ENCODE measurements around the gene DALRD3.
"Not testable (repeated sequence)": the region's sequence is repeated elsewhere in the genome, so short reads cannot be mapped to it uniquely, and the experiment has no call there.

Gene DALRD3

DNA sequence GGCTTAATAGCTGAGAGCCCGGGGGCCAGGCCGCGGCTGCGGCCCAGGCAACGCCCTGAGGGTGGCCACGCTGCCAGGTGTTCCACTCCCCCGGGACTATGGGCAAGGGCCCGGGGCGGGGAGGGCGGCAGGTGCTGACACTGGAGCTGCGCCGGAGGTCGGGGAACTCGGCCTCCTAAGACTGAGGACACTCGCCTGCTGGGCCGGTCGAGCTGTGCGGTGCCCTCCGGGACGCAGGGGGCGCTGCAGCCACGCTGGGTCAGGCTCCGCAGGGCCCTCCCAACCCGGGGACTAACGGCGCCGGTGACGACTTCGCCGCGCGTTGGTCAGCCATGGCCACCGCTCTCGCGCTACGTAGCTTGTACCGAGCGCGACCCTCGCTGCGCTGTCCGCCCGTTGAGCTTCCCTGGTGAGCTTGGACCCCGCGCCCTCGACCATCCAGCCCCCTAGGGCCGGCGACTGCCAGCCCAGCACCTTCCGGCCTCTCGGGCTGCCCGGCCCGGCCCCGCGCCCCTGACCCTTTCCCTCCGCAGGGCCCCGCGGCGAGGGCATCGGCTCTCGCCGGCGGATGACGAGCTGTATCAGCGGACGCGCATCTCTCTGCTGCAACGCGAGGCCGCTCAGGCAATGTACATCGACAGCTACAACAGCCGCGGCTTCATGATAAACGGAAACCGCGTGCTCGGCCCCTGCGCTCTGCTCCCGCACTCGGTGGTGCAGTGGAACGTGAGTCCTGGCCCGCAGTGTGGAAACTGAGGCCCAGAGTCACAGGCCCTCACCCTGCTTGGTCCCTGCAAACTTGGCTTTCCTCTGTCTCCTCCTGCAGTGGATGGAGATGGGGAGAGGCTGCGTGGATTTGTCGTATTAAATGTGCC is 3.7 kb upstream of the DALRD3 start, which contains the start of gene NDUFAF3:
NDUFAF3 (plus strand) TSS at position 309 of the 875 bp plus-strand sequence; CDS start at position 333, 24 bp downstream.
- peak; percentile 83 to 90 for DNase-seq (ENCODE audit: low read depth in 1 of 2, low spot score in 1 of 2)

DNA sequence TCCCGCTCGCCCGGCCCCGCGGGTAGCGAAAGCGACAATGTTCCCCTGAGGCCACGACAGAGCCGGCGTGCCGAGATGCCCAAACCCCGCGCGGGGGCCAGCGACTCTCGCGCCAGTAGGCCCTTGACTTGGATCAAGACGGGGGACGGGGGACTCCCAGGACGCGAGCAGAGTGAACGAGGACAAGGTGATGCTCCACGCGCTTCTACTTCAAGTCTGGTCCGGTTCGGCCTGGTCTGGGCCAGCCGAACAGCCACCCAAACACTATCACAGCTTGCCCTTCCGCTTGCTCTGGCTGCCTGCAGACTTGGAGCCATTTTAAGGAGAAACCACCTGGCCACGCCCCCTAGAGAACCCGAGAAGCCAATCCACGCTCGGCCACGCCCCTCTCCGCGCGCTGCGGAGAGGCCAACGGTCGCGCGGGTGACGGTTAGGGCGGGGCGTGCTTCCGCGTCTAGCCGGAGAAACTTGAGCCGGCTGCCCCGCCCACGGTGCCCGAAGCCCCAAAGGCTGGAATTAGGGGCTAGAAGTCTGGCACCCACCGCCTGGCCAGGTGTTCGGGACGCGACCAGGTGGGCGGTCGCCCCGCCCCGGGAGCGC is 2.9 kb upstream of the DALRD3 start:
- peak; percentile 97 for DNase-seq (ENCODE audit: low read depth in 1 of 2, low spot score in 1 of 2)

DNA sequence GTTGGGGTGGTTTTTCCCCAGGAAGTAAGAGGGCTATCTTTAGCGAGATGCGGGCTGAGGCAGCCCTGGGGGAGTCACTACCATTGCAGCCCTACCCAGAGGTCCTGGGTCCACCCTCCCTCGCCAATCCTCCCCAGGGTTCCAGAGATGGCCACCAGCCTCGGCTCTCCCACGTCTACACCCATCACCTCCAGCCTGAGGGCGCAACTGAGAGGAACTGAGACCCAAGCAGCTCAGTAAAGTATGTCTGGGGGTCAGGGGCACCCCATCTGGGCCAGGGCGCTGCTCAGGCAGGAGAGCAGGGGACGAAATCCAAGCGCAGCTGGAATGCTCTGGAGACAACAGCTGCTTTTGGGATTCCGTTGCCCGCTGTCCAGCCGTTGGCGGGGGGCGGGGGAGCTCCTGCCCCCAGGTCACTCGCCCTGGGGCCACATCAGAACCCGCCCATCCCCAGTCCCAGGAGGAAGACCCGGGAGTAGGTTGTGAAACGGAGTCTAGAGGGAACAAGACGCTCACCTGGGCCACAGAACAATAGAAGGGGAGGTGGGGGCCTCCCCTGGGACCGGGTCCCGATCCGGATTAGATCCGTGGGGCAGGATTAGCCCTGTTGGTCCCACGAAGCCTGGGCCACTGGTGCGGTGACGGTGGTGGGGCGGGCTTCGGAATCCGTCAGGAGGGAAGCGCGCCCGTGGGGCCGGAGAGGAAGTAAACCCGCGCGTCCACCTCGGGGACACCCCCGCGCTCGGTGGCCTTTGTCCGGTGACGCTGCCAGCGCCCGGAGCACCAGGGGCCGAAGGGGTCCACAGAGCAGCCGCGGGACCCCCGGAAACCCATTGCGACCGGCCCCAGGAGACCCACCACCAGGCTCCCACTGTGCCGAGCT is 2.2 kb upstream of the DALRD3 start:
- DNase-seq (ENCODE audit: low read depth in 1 of 2, low spot score in 1 of 2), result no peak

DNA sequence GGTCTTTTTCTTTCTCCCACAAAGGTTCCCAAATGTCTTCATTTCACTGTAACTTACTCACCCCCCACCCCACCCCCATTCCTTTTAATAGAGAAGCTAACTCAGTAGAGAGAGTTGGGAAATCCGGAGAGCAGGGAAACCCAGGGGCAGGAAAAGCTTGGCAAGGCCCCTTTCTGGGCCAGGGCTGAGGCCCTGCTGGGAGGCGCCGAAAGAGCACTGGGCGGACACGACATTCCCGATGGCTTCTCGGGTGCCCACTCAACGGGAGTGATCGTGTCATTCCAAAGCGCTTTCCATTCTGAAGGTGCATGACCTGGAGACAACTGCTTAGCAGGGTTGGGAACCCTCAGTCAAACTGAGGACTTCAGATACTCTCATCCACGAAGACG is 1.6 kb upstream of the DALRD3 start:
- DNase-seq (ENCODE audit: low read depth in 1 of 2, low spot score in 1 of 2), result no peak

DNA sequence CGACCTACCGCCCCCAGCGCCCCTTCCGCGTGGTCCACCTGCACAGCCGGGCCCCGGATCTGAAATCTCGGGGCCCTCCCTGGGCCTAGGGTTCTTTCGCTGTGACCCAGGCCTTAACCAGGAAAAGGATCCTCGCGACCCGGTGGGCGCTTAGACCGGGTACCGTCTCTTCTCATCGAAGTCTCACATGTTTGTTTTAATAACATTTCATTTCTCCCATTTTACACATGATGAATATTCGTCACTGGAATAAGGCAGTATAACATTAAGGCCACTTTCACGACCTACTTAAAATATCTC is 277 bp upstream of the DALRD3 start:
- no peak for DNase-seq (ENCODE audit: low read depth in 1 of 2, low spot score in 1 of 2)

DNA sequence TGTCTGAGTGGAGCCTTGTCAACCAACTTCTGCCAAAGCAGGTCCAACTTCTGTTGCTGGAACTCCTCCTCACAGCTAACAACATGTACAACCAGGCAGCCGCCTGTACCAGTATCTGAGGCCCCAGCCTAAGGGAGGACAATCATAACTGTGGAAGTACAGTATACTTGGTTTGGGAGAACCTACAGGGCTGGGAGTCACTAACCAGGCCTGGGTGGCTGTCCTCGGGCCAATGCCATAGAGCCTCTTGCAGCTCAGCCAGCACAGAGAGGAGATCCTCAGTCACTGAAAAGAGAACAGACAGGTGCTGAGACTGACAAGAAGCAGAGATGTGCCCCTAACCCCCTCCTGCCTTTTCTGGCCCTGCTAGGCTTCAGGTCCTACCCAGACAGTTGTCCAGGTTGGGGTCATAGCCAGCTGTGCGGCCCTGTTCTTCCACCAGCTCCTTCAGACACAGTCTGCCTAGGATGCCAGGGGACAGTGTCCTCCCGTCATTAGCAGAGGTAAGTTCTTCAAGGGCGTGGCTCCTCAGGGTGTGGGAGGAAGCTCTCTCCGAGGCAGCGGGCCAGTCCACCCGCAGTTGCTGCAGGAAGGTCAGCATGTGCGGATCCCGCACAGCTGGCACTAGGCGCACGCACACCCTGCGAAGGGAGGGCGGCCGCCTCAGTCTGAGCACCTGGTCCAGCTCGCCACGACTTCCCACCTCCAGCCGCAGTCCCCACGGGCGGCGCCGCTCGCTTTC is 980 bp downstream of the DALRD3 start:
- no peak for DNase-seq (ENCODE audit: low read depth in 1 of 2, low spot score in 1 of 2)

DNA sequence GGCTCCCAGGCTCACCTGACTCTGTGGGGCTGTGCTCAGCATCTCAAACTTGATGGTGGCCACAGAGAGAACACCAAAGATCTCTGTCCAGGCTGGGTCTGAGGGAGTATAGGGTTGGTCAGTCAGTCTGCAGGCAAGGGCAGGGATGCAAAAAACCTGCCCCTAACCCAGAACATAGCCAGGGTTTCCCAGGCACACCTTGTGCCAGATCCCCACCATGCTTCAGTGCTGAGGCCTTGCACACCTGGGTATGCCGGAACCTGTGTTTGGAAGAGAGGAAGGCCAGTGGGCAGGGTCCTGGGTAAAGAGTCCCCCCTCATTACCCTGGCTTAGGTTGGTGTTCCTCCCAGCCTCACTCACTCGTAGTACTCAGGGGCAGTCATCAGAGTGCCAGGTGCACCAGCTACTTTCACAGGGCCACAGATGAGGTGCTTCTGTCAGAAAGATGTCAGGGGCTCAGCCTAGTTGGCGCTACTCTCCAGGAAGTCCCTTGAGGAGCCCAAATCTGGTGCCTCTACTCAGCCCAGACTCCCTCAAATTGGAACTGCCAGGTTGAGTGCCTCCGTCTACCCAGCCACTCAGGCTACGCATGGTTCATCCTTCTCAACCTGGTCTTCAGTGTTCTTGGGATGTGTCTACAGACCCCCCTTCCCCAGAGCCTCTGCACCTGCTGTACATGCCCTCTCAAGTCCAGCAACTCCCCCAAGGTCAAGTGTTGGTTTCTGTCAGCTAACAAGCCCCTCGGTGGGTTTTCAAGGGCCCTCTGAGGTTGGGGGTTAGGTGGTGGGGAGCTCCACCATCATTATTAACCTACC is 1.8 kb downstream of the DALRD3 start:
- DNase-seq (ENCODE audit: low read depth in 1 of 2, low spot score in 1 of 2), result no peak

DNA sequence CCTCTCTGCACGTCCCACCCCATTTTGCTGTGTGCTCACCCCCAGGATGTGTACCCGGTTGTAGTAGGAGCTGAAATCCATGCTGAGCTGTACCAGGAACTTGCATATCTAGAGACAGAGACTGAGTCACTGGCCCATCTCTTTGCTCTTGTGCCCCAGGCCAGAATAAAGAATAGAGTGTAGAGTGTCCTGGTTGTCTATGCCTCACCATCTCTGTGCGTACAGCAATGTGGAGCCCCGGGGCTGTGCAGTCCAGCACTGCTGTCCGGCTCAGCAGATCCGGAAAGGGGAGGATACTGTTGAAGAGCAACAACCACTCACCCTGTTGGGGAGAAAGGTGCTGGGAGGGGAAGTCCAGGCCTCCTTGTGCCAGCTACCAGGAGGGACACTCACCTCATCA is 2.6 kb downstream of the DALRD3 start:
- DNase-seq (ENCODE audit: low read depth in 1 of 2, low spot score in 1 of 2), result no peak

DNA sequence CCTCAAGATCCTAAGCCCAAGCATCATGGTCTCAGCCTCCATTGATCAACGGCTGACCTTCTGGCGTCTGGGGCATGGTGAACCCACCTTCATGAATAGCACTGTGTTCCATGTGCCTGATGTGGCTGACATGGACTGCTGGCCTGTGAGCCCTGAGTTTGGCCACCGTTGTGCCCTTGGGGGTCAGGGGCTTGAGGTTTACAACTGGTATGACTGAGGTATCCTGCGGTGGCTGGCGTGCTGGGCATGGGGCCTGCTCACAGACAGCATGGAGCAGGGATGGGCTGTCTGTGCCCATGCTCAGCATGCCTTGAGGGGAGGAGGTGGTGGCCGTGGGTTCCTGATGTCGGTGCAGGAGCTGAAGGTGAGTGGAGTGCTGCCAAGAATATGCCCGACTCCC is 3.3 kb downstream of the DALRD3 start:
- no peak for DNase-seq (ENCODE audit: low read depth in 1 of 2, low spot score in 1 of 2)

DNA sequence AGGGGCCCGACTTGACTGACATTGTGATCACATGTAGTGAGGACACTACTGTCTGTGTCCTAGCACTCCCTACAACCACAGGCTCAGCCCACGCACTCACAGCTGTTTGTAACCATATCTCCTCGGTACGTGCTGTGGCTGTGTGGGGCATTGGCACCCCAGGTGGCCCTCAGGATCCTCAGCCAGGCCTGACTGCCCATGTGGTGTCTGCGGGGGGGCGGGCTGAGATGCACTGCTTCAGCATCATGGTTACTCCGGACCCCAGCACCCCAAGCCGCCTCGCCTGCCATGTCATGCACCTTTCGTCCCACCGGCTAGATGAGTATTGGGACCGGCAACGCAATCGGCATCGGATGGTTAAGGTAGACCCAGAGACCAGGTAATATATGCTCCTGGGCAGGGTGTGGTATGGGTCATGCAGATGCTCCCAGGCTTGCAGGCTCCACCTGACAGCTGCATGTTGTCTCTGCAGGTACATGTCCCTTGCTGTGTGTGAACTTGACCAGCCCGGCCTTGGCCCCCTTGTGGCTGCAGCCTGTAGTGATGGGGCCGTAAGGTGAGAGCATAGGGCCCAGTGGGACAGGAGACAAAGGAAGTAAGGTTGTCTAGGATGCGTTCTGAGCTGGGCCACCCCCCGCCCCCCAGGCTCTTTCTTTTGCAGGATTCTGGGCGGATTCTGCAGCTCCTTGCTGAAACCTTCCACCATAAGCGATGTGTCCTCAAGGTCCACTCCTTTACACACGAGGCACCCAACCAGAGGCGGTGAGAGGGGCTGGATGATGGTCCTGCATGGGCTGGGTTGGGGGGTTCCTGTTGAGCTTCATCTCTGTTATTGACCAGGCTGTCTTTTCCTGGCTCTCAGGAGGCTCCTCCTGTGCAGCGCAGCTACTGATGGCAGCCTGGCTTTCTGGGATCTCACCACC is 4.4 kb downstream of the DALRD3 start:
- no peak for DNase-seq (ENCODE audit: low read depth in 1 of 2, low spot score in 1 of 2)

DNA sequence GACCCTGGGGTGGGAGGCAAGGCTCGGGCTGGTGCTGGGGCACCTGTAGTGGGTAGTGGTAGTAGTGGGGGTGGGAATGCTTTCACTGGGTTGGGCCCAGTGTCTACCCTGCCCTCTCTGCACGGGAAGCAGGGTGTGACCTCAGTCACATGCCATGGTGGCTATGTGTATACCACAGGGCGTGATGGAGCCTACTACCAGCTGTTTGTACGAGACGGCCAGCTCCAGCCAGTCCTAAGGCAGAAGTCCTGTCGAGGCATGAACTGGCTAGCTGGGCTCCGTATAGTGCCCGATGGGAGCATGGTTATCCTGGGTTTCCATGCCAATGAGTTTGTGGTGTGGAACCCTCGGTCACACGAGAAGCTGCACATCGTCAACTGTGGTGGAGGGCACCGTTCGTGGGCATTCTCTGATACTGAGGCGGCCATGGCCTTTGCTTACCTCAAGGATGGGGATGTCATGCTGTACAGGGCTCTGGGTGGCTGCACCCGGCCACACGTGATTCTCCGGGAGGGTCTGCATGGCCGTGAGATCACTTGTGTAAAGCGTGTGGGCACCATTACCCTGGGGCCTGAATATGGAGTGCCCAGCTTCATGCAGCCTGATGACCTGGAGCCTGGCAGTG is 5.2 kb downstream of the DALRD3 start:
- DNase-seq (ENCODE audit: low read depth in 1 of 2, low spot score in 1 of 2), result no peak

DNA sequence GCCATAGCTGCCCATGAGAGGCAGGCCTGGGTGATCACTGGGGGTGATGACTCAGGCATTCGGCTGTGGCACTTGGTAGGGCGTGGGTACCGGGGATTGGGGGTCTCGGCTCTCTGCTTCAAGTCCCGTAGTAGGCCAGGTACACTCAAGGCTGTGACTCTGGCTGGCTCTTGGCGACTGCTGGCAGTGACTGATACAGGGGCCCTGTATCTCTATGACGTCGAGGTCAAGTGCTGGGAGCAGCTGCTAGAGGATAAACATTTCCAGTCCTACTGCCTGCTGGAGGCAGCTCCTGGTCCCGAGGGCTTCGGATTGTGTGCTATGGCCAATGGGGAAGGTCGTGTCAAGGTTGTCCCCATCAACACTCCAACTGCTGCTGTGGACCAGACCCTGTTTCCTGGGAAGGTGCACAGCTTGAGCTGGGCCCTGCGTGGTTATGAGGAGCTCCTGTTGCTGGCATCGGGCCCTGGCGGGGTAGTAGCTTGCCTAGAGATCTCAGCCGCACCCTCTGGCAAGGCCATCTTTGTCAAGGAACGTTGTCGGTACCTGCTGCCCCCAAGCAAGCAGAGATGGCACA is 5.9 kb downstream of the DALRD3 start:
- no peak for DNase-seq (ENCODE audit: low read depth in 1 of 2, low spot score in 1 of 2)

DNA sequence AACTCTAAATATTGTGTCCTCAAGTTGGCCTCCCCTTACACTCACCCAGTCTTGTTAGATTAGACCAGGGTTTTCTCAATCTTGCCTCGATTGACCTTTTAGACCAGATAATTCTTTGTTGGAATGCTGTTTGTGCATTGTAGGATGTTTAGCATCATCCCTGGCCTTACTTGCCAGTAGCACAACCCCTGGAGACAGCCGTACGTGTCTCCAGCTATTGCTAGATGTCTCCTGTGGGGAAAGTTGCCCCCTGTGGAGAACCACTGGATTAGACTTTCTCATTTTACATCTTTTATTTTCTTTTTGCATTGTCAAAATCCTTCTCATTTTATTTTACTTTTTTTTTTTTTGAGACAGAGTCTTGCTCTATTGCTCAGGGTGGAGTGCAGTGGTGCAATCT is 9.0 kb downstream of the DALRD3 start:
- DNase-seq (ENCODE audit: low read depth in 1 of 2, low spot score in 1 of 2), result no peak

DNA sequence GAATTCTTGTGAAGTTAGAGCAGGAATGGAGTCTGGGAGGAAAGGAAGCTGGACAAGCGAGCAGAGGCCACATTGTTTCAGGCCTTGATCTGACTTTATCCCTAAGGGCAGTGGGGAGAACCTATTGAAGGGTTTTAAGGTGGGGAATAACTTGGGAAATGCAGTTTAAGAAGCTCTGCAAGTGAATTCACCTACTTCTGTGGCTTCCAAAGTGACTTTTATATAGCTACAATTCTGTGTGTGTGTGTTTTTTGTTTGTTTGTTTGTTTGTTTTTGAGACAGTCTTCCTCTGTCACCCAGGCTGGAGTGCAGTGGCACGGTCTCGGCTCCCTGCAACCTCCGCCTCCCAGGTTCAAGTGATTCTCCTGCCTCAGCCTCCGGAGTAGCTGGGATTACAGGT is 9.8 kb downstream of the DALRD3 start:
- not testable (repeated sequence) for DNase-seq (ENCODE audit: low read depth in 1 of 2, low spot score in 1 of 2)

DNA sequence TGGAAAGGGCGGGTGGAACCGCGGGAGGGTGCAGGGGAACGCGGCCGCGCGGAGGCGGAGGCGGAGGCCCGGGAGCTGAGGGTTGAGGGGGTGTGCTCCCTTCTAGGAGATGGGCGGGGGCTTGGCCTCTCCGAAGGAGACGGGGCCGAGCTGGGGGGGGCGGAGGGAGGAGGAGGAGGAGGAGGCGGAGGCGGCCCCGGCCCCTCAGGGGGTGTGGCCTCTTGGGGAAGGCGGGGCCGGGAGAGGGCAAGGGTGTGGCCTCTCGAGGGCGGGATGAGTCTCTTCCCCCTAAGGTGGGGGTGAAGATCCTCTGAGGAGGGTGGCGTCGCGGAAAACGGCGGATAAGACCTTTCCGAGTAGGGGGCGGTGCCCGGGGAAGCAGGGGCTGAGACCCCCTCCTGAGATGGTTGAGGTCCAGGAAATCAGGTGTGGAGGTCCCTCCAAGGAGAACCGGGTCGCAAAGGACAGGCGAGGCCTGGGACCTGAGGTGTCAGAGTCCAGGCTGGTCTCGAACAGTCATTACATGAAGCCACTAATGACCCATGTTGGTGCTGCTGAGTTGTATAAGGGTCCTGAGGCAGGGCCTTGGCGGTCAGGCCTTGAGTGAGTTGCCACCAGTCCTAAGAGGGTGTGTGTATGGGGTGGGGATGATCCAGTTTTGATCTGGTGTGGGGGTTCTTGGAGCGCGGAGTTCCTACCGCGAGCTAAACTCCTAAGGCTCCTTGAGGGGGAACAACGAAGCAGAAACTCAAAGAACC is 10.4 kb downstream of the DALRD3 start:
- peak; percentile 80 to 82 for DNase-seq (ENCODE audit: low read depth in 1 of 2, low spot score in 1 of 2)

DNA sequence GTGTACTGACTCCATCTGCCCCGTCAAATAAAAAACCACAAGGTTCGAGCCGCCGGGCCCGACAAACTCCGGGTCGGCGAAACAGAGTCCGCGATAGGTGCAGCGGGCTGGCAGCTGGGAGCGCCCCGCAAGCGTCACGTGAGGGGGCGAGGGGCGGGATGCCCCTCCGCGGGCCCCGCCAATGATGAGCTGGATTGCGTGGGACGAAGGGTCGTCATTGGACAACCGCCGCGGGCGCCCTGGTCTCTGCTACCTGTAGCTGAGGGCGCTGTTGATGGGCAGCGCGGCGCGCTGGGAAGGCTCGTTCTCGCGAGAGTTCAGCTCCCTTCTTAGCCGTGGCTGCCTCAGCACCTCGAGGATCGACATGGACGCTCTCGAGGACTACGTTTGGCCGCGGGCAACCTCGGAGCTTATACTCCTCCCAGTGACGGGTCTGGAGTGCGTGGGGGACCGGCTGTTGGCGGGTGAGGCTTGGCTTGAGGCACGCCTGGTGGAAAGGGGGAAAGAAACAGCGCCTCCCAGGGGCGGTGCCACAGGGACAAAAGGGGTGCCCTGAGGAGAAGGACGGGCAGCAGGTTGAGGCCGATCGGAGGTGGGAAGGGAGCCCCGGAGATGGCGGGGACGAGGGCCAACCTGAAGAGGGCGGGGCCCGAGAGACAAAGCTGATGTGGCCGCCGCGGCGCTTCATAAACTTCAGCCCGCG is 11.2 kb downstream of the DALRD3 start, which contains the start of gene WDR6:
WDR6 (plus strand) TSS at position 324 of the 703 bp plus-strand sequence; CDS start at position 365, 41 bp downstream.
- peak; percentile 92 to 94 for DNase-seq (ENCODE audit: low read depth in 1 of 2, low spot score in 1 of 2)
